GM18505 (cell line): ENCODE results near the gene MBL2.

Source experiments
- ATAC-seq: cut with Tn5 transposase; IDR thresholded peaks from one replicate; pipeline ENCODE4 v1.9.1; 2021; ENCODE audit not compliant: unreplicated experiment
- POLR2A ChIP-seq: IDR thresholded peaks from 4 replicates; pipeline ENCODE4 v1.6.1; 2011; ENCODE audit warnings: borderline replicate concordance; ENCODE audit not compliant: insufficient read depth, insufficient read length; ENCODE audit errors: extremely low read depth

MBL2 gene

DNA sequence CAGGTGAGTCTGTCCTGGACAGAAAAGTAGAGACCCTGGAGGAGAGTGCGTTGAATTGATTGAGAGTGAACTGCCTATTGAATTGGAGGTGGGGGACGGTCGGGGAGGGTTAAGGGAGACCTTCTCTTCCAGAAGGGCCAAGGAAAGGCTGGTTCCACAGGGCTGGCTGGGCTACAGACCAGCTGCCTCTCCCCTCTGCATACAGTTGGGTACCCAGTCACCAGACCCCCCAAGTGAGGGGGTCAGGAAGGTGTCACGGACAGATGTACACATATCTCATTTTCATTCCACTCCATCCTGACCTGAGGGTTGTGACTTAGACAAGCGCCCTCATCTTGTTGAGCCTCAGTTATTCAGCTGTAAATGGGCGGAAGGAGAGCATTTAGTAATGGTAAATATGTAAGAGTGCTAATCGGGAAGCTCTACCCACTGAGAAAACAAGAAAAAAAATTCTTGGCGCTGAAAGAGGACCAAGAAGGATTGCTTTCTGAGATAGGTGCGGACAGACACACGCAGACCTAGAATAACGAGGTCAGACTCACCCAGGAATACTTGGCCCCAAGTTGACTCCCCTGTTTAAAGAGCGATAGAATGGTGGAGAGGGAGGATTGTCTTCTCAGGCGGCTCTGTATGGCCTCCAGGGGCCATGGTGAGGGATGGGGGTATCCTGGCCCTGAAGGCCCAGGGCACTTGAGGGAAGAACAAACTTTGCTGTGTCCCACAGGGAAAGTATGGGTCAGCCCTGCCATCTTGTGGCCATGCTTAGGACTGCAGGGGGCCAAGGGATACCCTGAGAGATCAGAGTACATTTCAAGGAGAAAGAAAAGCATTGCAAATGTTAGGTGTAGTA, 7.2 kb upstream of the MBL2 start:
- ATAC-seq = peak; percentile 89
- TF ChIP-seq POLR2A = no peak

DNA sequence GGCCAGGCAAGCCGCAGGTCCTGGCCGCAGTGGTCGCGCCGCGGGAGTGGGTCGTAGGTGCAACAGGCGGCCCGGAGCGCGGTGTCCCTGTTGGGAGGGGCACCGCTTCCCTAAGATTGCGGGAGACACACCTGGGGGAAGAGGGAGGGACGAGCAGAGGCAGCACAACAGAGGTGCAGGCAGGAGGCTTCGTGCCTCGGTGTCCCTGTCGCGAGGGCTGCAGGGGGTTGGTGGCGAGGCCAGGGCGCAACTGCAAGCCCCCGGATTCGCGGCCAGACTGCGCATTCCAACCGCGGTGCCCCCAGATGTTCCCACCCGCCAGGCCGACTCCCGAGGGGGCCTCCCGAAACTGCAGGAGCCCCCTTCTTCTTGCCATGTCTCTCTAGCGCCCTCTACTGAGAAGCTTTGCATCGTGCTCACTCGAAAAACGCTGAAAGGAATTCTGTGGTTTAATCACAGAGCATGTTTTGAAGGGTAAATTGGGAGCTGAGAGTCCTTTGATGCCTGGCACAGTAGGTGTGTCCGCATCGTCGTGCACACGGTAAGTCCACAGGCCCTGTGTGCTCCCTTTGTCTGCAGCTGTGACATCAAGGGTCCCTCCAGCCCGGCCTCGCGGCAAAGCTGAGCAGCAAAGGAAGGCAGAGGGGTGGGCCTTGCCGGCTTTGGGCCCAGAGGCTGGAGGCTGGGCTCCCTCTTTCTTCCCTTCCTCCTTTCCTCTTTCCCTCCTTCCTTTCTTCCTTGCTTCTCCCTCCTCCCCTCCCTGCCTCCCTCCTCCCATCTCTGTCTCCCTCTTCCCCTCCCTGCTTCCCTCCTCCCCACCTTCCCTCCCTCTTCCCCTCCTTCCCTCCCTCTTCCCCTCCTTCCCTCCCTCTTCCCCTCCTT, 6.2 kb upstream of the MBL2 start:
- no peak for ATAC-seq
- no peak for TF ChIP-seq POLR2A

DNA sequence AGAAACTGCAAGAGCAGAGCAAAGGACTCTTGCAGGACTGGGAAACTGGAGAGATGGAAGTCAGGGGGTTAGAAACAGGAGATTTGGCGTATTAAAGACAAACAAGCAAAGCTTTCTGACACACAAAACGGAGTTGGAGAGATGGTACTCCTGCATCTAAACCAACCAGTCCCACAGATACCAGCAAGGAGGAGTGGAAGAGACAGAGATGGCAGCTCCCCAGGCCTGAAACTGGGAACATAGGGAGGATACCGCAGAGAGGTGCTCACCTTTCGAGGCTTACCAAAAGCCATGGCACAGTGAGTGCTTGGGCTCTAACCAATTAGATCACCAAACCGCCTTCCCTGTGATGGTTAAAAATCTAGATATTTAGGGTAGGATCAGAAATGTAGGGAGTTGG, 4.8 kb upstream of the MBL2 start:
- no peak for ATAC-seq
- TF ChIP-seq POLR2A = no peak

DNA sequence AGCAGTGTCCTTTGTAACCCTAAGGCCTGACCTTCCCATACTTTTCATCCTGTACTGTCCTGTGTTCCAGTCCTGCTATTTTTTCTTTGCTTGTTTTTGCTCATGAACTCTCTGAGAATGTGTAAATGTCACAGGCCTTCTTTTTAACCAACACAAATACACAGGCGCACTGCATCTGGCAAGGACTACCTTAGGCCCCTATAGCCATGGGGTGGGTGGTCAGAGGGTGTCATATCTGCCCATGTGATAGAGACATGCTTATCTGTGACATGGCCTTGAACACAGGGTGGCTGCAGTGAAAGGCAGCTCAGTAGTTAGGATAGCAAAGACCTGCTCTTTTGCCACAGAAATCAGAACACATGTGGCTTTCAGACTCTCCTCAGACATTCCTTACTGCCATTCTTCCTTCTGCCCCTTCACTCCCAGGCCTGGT, 3.9 kb upstream of the MBL2 start:
- ATAC-seq = no peak
- no peak for TF ChIP-seq POLR2A

DNA sequence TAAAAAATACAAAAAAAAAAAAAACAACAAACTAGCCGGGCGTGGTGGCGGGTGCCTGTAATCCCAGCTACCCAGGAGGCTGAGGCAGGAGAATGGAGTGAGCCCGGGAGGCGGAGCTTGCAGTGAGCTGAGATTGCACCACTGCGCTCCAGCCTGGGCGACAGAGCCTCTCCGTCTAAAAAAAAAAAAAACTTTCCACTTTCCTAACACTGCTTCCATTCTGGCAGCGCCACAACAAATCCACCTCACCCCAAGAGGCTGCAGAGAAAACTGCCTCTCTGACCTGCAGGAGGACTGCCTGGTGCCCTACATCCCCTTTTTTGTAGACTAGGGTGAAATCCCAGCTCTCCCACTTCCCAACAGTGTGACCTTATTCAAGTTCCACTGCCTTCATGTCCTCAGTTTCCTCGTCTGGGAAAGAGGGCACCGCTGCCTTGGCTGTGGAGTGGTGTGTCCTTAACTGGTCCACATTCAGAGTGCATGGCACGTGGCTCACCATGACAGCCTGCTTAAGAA, 2.6 kb upstream of the MBL2 start:
- ATAC-seq = no peak
- TF ChIP-seq POLR2A = no peak

DNA sequence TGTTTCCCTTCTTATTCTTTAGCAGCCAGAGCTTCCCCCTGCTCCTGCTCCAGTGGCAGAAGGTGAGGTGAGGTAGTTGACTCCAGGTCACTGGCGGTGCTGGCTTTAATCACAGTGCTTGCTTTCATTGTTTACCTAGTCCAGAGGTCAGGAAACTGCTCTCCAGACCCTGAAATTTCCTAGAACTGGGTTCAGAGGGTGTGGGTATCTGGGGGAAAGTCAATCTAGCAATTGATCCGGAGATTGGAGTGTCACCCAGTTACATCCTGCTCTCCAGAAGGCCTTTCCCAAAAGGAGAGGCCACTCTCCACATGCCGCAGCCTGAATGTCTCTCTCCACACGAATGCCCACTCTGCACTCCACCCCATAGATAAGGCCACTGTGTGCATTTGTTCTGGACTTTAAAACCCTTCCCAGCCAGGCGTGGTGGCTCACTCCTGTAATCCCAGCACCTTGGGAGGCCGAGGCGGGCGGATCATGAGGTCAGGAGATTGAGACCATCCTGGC, 2.1 kb upstream of the MBL2 start:
- no peak for ATAC-seq

DNA sequence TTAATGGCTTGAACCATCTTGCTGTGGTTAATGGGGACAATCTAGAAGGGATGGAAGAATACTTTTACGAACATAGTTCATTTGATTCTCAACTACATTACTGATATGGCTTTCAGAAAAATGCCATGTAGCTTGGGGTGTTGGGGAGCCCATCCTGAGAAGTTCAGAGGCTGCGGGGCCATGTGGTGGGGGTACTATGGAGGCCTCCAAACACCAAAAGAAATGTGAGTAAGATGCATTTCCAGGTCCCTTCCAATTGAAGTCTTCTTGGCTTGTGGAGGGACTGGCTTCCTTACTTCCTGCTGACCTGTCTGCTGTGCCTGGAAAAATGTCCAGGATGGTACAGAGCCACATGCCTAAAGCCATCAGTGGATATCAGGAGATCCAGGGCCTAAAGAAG, 1.6 kb upstream of the MBL2 start:
- no peak for TF ChIP-seq POLR2A
- no peak for ATAC-seq

More for the DNA sequence above, 2.1 kb upstream of the MBL2 start:
- TF ChIP-seq POLR2A = no peak

DNA sequence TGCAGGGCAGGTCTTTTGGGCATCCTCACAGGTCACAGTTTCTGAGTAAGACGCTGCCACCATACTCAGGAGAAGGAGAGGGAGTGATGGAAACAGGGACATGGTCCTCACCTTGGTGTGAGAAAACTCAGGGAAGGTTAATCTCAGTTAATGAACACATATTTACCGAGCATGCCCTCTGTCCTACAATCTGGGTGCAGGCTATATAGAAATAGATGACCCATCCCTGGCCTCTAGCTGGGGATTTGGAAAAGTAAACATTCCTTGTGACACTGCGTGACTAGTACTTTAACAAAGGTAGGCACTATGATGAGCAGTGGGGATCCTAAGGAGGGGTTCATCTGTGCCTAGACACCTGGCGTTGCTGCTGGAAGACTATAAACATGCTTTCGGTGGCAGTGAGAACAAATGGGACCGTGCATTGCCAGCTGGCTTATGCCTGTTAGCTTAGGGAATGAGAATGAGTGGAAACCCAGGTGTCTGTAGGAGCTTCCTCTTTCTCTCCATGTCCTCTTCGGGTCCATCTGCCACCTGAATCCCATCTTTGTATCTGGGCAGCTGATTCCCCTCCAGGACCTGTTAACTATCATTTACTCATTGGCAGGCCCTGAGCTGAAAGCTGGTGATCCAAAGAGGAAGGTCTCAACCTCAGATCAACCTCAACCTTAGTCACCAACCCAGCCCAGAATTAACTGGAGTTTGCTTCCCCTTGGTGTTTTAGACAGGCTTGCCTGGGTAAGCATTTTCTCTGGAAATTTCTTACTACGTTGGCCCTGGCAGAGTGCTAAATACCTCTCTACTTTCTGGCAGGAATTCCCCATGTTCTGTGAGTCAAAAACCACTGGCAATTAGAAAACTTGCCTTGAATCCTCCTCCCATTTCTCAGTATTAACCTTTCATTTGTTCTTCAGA, 794 bp downstream of the MBL2 start:
- TF ChIP-seq POLR2A = no peak
- no peak for ATAC-seq

DNA sequence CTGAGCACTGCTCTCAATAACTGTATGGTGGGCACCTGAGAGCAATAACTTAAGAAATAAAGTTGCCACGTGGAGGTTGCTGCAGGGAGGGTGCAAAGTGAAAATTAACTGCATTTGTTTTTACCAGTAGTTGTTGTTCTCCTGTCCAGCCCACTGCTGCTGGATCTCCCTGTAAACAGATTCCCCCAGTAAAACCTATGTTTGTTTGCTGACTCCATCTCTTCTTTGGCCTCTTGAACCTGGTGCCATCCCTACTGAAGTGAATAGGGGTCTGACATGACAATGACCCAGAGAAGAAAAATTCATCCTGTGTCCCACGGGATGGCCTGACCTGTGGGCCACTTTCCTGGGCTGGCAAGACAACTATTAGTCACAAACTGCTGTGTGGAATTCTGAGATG, 1.7 kb downstream of the MBL2 start:
- ATAC-seq = no peak
- no peak for TF ChIP-seq POLR2A

DNA sequence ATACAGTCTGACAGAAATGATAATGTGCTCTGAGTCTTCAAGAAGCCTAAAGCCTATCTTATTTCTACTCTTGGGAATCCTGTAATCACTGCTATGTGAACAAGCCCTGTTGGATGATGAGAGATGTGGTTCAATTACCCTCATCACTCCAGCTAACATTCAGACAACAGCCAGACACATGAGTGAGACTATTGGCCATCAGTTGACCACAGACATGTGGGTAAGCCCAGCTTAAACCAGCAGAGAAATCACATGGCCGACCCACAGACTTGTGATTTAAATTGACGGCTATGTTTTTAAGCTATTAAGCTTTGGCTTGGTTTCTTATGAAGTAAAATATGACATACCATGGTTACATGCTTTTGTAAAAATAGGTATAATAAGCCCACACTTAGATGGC, 2.6 kb downstream of the MBL2 start:
- no peak for ATAC-seq
- TF ChIP-seq POLR2A = no peak

DNA sequence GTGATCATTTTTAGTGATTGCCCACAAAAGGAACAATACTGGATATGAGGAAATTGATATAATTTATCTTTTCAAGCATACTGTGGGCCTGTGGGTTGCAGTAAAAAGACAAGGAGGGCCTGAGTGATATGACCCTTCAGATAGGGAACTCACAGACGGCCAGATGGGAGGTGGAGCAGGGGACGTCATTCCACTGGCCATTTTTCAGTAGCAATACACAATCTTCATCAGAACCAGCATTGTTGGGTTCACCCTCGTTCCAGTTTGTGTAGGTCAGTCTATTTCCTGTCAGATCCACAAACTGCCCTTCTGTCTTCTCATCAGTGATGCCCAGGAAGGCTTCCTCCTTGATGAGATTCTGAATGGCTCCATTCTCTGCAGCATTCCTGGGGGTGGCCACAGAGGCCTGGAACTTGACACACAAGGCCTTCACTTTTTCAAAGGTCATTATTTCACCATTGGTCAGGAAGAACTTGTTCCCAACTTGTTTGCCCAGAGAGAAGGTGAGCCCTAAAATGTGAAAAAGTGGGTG, 4.5 kb downstream of the MBL2 start:
- ATAC-seq = no peak
- TF ChIP-seq POLR2A = no peak

DNA sequence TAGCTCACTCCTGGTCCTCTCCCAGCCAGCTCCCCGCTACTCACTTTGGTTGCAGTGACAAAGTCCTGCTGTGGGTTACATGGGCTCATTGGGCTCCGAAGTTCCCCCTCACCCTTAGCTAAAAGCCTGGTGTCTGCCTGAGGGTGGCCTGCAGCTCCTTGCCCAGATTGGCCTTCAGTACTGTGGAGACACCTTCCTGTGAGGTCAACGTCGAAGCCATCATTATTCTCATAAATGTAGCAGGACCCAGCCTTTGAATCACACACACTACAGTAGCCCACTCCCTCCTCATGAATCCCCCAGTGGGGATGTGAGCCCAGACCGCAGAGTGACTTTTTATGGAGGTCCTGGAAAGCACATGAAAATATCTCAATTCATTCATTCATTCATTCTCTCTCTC, 10.5 kb downstream of the MBL2 start:
- TF ChIP-seq POLR2A = no peak
- ATAC-seq = no peak

DNA sequence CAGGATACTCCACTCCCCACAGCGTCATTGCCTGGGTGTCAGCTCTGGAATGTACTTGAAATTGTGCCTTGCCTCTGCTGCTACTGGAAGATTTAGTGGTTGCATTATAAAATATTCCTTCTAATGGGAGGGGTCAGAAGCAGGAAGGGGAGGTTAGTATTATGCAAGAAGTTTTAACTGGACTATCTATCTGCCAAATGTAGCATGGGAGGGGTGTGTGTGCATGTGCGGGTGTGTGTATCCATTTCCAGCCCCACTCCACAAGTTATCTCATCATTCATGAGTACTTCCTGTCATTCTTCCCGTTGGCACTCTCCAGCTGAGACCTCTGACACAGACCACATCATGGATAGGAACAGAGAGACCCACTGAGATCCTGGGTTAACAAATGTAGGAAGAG, 13.4 kb downstream of the MBL2 start:
- ATAC-seq = no peak
- TF ChIP-seq POLR2A = no peak

DNA sequence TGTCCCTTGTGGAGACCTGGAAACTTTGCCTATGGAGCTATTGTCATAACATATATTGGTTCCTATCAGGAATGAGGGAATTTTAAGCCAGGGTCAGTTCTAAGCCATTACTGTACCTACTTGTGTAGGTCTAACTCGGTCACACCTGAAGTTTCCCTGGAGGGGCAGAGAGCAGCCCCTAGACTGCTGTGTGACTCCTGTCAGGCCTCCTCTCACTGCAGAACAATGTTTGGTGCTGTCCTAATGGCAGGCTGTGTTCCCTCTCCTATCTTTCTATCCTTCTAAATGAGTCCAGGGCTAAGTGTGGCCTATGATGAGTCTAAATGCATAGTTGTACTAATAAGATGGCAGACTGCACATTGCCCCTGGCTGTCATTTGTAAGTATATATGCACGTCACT, 14.2 kb downstream of the MBL2 start:
- no peak for TF ChIP-seq POLR2A
- ATAC-seq = no peak
